GM19238 (cell line): ENCODE measurements around the gene RRP9.
A peak's percentile ranks its signal among the peaks of the same experiment; 100 is the strongest.
"Not testable (repeated sequence)": the region's sequence is repeated elsewhere in the genome, so short reads cannot be mapped to it uniquely, and the experiment has no call there.

ENCODE experiments used
- DNase-seq: peaks from one replicate; pipeline ENCODE4 v3.0.0; 2011; ENCODE audit warnings: low spot score; ENCODE audit not compliant: insufficient read length

RRP9 gene, protein sequence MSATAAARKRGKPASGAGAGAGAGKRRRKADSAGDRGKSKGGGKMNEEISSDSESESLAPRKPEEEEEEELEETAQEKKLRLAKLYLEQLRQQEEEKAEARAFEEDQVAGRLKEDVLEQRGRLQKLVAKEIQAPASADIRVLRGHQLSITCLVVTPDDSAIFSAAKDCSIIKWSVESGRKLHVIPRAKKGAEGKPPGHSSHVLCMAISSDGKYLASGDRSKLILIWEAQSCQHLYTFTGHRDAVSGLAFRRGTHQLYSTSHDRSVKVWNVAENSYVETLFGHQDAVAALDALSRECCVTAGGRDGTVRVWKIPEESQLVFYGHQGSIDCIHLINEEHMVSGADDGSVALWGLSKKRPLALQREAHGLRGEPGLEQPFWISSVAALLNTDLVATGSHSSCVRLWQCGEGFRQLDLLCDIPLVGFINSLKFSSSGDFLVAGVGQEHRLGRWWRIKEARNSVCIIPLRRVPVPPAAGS

DNA sequence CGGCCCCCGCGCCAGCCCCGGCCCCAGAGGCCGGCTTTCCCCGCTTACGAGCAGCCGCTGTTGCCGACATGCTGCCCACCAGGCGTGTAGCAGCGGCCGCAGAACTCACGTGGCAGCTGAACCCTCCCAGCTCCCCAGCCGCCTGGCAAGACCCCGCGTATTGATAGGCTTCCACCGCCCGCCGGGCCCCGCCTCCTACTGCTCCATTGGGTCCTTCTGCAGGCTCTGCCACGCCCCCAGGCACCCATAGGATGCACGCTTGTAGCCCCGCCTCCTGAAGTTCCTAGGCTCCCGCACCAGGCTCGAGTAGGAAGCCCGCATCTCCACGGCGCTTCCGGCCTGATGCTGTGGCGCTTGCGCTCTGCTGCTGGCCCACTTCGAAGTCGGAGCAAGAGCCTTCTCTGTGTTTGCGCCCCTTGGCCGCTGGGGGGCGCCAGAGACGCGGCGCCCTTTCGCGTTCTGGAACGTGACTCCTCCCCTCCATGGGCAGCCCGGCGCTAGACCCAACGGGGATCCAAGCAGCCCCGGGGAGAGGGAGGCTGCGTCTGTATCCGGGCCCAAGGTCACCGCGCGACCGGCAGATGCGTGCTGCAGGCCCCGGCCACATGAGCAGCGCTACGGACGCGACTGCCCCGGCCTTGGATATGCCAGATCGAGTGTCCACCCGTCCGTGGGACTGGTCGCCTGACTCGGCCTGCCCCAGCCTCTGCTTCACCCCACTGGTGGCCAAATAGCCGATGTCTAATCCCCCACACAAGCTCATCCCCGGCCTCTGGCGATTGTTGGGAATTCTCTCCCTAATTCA is at the start of gene RRP9, which contains the start of gene PARP3:
RRP9 (minus strand) TSS at position 107 of the 805 bp plus-strand sequence; CDS start at position 70, 37 bp downstream.
PARP3 (plus strand) TSS at position 566 of the 805 bp plus-strand sequence. CDS start 993 bp downstream, outside the sequence.
- peak; percentile 99 for DNase-seq

DNA sequence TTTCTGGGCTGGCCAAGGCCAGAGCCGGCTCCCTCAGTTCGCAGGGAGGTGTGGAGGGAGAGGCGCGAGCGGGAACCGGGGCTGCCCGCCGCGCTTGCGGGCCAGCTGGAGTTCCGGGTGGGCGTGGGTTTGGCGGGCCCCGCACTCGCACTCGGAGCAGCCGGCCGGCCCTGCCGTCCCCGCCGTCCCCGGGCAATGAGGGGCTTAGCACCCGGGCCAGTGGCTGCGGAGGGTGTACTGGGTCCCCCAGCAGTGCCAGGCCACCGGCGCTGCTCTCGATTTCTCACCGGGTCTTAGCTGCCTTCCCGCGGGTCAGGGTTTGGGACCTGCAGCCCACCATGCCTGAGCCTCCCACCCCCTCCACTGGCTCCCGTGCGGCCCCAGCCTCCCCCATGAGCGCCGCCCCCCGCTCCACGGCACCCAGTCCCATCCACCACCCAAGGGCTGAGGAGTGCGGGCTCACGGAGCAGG is 48.8 kb upstream of the RRP9 start:
- DNase-seq: not testable (repeated sequence)

DNA sequence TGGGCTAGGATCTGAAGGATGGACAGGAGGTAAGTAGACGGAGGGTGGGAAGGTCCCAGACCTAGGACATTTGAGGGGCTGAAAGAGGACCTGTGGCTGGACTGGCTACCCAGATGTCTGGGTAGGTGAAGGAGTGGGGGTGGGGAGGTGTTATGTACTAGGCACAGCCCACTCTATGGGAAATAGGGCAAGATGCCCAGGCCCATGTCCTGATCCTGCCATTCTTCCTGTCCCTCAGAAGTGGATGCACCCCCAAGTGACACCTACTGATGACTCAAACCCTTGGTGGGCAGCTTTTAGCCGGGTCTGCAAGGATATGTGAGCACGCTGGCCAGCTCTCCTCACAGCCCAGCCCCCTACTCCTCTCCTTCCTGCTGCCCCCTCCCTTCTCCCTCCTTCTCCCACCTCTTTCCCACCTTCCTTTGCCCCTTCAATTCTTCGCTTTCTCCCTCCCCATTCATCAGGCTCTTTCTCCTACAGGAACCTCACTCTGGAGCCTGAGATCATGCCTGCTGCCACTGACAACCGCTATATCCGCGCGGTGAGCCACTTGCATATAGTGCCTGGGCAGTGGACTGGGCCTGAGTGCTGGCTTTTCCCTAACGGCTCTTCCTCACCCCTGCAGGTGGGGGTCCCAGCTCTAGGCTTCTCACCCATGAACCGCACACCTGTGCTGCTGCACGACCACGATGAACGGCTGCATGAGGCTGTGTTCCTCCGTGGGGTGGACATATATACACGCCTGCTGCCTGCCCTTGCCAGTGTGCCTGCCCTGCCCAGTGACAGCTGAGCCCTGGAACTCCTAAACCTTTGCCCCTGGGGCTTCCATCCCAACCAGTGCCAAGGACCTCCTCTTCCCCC is 46.8 kb upstream of the RRP9 start:
- no peak for DNase-seq

DNA sequence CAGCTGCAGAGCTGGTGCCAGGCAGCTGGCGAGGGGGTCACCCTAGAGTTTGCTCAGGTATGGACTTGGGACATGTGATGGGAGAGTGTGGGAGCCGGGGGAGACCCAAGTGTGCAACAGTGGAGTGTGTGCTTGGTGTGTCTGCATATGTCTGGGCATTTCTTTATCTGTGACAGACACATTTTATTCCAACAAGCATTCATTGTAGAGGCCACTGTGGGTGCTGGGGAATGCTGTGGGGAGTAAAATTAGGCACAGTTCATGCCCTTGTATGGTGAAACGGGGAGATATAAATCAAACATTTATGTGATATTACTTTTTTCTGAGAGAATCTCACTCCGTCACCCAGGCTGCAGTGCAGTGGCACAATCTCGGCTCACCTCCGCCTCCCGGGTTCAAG is 45.9 kb upstream of the RRP9 start:
- DNase-seq: no peak

DNA sequence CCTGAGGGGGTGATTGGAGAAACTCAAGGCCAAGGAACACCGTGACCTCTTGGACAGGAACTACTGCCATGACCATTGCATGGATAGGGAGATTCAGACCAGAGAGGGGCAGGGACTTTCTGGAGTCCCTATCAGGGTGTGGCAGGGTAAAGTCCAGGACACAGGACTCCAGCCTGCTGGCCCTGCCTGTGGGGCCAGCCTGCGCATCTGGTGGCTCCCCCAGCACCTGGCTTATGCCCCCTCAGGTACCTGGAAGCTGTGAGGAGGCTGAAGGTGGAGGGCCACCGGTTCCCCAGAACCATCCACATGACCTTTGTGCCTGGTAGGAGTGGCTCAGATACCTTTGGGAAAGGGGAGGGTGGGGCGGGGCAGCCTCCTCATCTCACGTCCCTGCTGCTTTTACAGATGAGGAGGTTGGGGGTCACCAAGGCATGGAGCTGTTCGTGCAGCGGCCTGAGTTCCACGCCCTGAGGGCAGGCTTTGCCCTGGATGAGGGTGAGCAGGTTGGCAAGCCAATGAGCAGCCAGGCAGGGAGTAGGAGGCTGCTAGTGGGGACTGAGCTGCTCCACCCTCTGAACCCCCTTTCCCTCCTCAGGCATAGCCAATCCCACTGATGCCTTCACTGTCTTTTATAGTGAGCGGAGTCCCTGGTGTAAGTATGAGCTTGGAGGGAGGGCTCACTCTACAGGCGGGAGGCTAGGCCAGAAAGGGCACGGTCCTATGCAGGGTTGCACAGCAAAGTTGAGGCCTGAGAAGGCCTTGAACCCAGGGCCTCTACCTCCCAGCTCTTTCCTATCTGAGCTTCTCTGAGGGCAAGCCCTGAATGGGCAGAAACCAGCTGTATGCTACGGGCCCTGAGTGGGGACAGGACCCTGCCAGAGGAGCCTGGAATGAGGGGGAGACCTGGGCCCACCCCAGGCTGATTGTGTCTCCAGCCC is 44.6 kb upstream of the RRP9 start:
- DNase-seq: no peak

DNA sequence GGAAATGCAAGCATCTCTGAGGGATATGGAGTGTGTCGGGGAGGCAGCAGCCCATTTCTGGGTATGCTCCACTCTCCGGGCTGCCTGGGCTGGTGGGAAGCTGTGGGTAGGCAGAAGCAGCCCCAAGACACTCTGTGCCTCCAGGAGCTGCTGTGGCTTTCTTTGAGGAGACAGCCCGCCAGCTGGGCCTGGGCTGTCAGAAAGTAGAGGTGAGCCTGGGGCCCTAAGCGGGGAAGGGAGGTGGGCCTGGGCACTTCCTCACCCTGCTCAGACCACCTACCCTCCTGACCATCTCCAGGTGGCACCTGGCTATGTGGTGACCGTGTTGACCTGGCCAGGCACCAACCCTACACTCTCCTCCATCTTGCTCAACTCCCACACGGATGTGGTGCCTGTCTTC is 43.4 kb upstream of the RRP9 start:
- DNase-seq: no peak

DNA sequence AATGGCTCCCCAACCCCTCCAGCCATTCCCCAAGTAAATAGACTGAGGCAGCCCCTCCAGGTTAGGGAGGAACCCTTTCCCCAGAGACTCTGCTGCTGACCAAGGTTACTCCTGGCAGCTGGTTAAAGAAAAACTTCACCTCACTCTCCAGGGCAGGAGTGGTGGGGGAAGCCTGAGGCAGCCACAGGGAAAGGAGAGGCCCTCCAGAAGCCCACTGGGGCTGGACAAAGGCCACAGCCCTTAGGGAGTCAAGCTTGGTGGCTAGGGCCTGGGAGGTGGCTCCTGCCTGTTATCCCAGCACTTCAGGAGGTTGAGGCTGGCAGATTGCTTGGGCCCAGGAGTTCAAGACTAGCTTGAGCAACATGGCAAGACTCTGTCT is 42.6 kb upstream of the RRP9 start:
- DNase-seq: no peak

DNA sequence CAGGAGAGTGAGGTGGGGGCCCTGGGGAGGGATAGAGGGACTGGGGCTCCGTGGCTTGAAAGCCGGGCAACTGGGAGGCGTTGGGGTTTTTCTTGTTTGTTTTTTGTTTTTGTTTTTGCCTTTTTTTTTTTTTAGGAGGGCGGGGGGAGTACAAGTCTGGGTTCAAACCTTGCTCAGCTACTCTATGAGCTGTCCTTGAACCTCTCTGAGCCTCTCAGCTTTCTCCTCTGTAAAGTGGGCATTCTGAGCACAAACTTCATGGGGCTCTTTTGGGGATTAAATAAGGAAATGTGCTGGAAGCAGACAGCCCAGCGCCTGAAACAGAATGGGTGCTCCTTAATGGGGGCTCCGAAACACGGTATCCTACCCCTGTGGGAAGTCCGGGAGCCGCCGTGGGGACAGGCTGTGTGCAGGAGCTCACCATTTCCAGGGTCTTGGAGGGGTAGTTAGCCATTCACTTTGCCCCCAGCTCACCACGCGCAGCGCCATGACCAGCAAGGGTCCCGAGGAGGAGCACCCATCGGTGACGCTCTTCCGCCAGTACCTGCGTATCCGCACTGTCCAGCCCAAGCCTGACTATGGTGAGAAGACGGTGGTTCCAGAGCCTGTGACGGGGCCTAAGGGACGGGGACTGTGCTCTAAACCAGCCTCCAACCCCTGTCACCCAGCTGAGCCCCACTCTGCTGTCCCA is 42.0 kb upstream of the RRP9 start:
- DNase-seq: no peak

DNA sequence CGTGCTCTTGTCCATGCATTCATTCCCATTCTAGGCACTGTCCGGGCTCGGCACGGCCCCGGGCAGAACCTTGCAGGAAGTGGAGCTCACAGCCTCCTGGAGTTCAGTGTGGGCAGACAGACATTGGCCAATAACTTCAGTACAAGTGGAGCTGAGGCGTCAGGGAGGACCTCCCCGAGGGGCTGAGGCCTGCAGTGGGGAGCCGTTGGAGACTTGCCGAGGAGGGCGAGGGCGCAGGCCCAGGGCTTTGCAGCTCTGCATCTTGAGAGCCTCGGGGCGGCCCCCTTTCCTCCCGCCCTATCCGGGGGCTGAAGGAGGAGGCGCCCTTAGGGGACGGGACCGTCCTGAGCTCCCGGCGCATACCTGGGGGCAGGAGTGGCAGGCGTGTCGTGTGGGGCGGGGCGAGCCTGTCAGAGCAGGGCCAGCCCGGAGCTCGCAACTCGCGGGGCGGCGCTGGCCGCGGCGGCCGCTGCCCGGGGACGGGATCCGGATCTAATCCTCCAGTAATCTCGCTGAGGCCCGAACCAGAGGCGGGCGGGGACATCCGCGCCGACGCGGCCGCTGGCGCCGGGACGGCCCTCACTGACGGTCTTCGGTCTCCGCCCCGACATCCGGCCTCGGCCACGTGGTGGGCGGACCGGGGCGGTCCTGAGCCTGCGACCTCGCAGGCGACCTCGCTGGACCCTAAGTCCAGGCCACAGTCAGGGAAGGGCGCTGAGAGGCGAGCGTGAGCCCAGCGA is 41.3 kb upstream of the RRP9 start, which contains the start of gene ACY1:
ACY1 (plus strand) TSS at position 698 of the 740 bp plus-strand sequence. CDS start 530 bp downstream, outside the sequence.
- peak; percentile 95 for DNase-seq

DNA sequence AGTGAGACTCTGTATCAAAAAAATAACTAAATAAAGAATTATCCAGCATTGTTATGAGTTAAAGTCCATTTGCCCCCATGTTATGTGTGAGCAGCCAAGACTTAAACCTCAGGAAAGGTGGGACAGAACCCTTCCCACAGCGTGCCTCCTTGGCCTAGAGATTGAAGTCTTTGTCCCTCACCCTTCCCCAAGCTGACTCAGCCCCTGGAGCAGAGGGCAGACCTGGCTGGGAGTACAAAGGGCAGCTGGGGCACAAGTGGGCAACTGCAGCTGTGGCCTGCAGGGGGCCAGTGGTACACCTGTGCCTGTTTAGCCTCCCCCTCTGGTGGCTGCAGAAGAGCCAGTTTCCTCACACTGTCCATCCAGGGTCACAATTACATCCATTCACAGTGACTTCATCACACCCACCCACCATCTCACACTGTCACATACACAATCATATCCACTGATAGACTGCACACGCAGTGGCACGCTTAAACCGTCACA is 40.7 kb upstream of the RRP9 start:
- DNase-seq: peak; percentile 83

DNA sequence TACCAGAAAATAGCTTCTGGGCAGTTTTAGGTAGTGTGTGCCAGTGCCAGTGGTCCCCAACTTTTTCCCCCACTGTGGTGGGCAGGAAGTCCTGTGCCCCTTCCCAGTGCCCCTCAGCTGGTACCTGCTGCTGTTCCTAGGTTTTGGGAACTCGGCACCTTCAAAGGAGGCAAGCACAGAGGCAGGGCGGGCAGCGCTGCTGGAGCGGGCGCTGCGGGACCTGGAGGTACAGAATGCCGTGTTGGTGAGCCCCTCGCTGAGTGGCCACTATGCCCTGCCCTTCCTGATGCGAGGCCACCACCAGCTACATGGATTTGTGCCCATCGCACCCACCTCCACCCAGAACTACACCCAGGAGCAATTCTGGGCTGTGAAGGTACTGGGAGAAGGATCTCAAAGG is 38.5 kb upstream of the RRP9 start:
- DNase-seq: no peak

DNA sequence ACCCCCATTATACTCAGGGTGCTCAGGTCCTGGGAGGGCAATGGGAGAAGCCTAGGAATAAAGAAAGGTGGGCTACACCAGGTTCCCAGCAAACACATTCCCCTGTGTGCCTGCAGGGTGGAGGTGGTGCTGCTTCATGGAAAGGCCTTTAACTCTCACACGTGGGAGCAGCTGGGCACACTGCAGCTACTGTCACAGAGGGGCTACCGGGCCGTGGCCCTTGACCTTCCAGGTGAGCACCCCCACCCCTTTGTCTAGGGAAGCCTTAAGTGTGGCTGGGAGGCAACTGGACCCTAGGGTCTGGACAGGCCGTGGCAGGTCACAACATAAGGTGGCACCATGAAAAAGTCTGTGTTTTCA is 36.4 kb upstream of the RRP9 start:
- DNase-seq: no peak

DNA sequence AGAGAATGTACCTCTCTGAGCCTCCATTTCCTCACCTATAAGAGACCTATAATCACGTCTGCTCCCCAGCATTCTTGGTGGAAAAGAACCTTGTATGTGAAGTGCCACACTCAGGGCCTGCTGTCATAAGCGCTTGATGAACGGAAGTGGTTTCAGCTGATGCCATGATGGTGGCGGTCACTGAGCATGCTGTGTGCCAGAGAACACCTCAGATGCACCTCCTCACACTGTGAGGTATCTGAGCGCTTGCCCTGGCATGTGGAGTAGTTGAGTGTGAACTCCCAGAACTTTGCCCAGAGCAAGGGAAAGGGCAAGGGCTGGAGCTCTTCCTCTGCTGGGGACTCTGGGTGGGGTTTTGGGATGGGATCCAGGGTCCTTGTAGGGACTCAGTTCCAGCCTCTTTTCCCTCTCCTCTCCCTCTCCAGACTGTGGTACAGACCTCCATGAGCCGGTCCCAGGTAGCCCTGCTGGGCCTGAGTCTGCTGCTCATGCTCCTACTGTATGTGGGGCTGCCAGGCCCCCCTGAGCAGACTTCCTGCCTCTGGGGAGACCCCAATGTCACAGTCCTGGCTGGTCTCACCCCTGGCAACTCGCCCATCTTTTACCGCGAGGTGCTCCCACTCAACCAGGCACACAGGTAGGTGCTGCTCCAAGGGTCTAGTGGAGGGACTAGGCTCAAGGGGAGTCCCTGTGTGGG is 35.9 kb upstream of the RRP9 start:
- DNase-seq: no peak

DNA sequence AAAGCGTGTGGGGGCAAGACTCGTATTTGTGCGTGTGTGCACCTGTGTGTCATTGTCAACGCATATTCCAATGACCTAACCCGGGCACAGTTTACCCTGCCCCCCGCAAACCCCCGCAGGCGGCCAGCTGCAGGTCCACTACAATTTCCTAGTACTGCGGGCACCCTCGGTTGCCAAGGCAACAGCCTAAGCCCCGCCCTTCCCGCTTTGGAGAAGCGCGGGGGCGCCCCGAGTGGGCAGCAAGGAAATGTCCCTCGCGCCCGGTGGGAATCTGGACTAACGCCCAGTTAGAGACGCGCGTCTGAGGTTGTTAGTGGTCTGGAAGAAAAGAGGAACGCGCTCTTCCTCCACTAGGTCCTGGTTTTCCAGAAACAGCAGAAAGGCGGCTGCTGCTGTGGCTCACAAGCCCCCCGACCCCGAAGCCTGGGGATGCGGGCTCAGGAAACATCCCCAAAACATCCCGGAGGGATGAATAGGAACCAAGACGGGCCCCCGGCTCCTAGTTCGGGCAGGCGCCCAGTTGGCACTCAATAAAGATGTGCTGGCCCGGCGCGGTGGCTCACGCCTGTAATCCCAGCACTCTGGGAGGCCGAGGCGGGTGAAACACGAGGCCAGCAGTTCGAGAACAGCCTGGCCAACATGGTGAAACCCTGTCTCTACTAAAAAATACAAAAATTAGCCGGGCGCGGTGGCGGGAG is 34.3 kb upstream of the RRP9 start:
- DNase-seq: no peak

DNA sequence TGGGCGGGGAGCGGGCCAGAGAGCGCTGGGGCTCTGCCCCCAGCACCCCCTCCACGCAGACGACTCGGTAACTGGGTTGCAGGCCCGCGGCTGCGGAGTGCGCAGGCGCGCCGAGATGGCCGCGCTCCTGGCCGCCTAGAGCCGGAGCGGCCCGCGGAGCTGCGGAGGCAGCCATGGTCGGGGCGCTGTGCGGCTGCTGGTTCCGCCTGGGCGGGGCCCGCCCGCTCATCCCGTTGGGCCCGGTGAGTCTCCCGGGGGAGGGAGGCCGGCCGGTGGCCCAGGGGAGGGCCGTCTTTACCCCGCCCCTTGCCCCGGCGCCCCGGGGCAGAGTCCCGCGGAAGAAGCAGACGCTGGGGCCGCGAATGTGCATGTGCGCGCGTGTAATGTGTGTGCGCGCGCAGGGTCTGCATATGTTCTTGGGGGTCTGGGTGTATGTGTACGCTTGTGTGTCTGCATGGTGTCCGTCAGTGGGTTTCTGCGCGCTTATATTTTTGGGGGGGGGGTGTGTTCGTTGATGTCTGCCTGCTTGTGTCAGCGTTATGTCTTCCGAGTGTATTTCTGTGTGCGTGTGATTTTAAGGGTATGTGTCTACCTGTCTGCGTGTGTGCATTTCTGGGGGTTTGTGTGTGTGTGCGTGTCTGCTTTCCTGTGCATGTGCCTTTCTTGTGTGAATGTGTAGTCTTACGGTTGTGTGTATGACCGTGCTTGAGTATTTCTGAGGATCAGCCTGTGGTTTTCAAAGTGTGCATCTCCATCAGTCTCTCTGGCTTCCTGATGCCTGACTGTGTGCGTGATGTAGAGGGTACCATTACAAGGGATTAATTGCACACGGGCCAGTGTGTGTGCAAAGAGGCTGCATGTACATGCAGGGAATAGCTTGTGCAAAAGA is 33.5 kb upstream of the RRP9 start, which contains the start of gene ABHD14A:
ABHD14A (plus strand) TSS at position 102 of the 889 bp plus-strand sequence; CDS start at position 174, 72 bp downstream.
- peak; percentile 91 for DNase-seq

DNA sequence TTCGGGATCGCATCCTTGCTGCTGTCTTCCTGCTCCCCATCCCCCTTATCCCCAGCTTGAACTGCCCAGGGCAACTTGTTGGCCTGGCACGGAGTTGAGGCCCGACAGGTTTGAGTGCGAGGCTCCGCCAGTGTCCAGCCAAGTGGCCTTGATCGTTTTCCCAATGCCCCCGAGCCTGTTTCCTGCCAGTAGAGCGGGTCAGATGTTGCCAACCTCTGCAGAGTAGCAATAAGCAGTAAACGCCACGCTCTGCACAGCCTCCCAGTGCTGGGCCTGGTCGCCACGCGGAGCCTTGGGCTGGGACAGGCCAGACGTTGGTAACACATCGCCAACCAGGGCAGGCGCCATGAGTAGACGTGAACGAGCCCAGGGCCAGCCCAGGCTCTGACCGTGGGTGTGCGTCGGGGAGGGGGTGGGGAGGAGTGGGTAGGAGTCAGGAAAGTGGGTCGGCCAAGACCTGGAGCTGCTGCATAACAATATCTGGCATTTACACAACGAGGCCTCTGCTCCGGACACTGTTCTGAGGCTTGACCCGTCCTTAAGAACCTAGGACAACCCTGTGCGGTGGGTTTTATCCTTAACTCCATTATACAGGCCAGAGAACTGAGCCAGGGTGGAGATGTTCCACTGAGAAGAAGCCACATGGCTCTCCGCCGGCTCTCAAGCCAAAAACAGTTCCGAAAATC is 32.7 kb upstream of the RRP9 start:
- DNase-seq: no peak
